Caco-2 (cell line): ENCODE data around the gene GJA3. TPM values are rescaled to one million over a fixed set of nuclear protein-coding genes. Genes with fewer than 3 reads are reported as not detected.
A peak's percentile ranks its signal among the peaks of the same experiment; 100 is the strongest.

Source experiments
- BruUV-seq: library from RNA; stranded (reverse); fragments of 400-500 nt; replicated peaks from 2 replicates; lab custom pipeline; 2021; lab: Mats Ljungman, UMichigan
- CTCF ChIA-PET: fragments of 300-600 bp; sonication (Branson Sonifier 250); formaldehyde crosslinking; loops from one replicate; lab custom pipeline; 2022; ENCODE audit warnings: antibody characterized with exemption; lab: Charles Lee
- POLR2A ChIA-PET: fragments of 300-600 bp; sonication (Branson Sonifier 250); formaldehyde crosslinking; loops from one replicate; lab custom pipeline; 2022; ENCODE audit warnings: antibody characterized with exemption; lab: Charles Lee
- DNase-seq, 2 experiments: peaks; one replicate each; pipeline versions ENCODE4 v3.0.0 to v3.0.0-alpha.2; 2020 to 2022
- H3K27me3 ChIP-seq: replicated peaks from 2 replicates; pipeline ENCODE4 v1.6.0; 2011; ENCODE audit warnings: low read length; ENCODE audit not compliant: control insufficient read depth, insufficient read depth
- H3K36me3 ChIP-seq: 2 replicates; pipeline ENCODE4 v1.5.1; 2011; ENCODE audit warnings: low read length; ENCODE audit not compliant: control insufficient read depth, insufficient read depth
- H3K4me1 ChIP-seq: fragments of 250-450 bp; sonication (Bioruptor Pico); 2 replicates; pipeline ENCODE4 v1.5.1; 2020; ENCODE audit warnings: mild to moderate bottlenecking
- H3K4me3 ChIP-seq: 2 replicates; pipeline ENCODE4 v1.5.1; 2011; ENCODE audit warnings: low read depth, mild to moderate bottlenecking, control low read depth, low read length
- H3K9me3 ChIP-seq: fragments of 250-450 bp; sonication (Bioruptor Pico); 2 replicates; pipeline ENCODE4 v1.5.1; 2020; ENCODE audit warnings: mild to moderate bottlenecking, moderate library complexity
- H3K27ac Mint-ChIP-seq: one replicate; pipeline ENCODE4 v1.8.0; 2022; ENCODE audit warnings: mixed read lengths; ENCODE audit not compliant: unreplicated experiment
- H3K27me3 Mint-ChIP-seq: one replicate; pipeline ENCODE4 v1.8.0; 2022; ENCODE audit warnings: mixed read lengths; ENCODE audit not compliant: insufficient read depth, unreplicated experiment
- H3K36me3 Mint-ChIP-seq: one replicate; pipeline ENCODE4 v1.8.0; 2022; ENCODE audit warnings: mild to moderate bottlenecking, mixed read lengths; ENCODE audit not compliant: insufficient read depth, unreplicated experiment
- H3K4me1 Mint-ChIP-seq: one replicate; pipeline ENCODE4 v1.8.0; 2022; ENCODE audit warnings: low read depth, mixed read lengths; ENCODE audit not compliant: unreplicated experiment
- H3K4me3 Mint-ChIP-seq: one replicate; pipeline ENCODE4 v1.8.0; 2022; ENCODE audit warnings: mild to moderate bottlenecking, moderate library complexity, mixed read lengths; ENCODE audit not compliant: unreplicated experiment
- H3K9me3 Mint-ChIP-seq: one replicate; pipeline ENCODE4 v1.8.0; 2022; ENCODE audit warnings: mixed read lengths; ENCODE audit not compliant: unreplicated experiment
- intact Hi-C: fragments of 100-400 bp; cut with micrococcal nuclease; formaldehyde crosslinking; loops from one replicate; pipeline ENCODE4 v1.10.0; 2022; ENCODE audit not compliant: unreplicated experiment
- total RNA-seq: library from RNA; stranded (reverse); gene quantifications from 2 replicates; pipeline ENCODE4 v1.2.3, GENCODE V29; 2022
- TF ChIP-seq, protein P1 (sequence below), 2 experiments: fragments of 200-600 bp in 1 of 2; IDR thresholded peaks; 1 replicate in 1 of 2; 2 replicates in 1 of 2; pipeline versions ENCODE4 v1.5.1 to v1.8.0; 2011 to 2022; ENCODE audit warnings: antibody characterized with exemption in 1 of 2, control low read depth in 1 of 2, inconsistent platforms in 1 of 2, low read depth in 1 of 2, low read length in 1 of 2, mild to moderate bottlenecking in 1 of 2, moderate library complexity in 1 of 2; ENCODE audit not compliant: insufficient read depth in 1 of 2, severe bottlenecking in 1 of 2, unreplicated experiment in 1 of 2

GJA3 gene
- total RNA-seq, 1 experiment from 2014 or later = 0.11 TPM

DNA sequence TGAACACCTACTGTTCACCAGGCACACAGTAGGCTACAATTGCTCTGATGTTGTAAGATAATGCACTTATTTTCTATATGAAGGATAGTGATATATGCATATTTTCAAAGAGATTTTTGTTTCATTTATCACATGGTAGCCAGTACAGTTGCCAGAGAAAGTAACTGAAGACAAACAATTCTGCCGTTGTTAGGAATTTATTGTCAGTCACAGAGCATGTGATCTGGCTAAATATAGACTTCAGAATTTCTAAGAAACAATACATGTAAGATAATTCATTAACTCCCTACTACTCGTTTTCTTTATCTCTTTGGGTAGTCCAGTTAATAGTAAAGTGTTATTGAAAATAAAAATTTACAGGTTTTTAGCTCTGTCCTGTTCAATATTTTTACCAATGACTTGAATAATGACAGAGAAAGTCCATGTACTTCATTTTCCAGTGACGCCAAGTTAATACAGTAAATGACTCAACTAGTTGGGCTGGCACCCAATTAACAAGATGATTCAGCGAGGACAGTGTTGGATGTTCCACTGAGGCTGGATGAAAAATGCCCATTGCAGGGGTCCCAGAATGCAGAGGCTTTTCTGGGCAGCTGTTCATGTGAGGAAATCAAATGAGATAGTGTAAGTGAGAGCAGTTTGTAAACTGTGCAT lies 35.6 kb downstream of the GJA3 start:
- Mint-ChIP-seq H3K36me3 (peaks cover 17% of the 10 kb centered on the region), H3K27me3 (peaks cover 3% of the 10 kb centered on the region), H3K27ac (no peak overlapping the region), H3K4me3 (no peak overlapping the region), H3K4me1 (peaks cover 6% of the 10 kb centered on the region), H3K9me3 (no peaks in the 10 kb centered on the region)
- peaks cover 8% of the 10 kb centered on the region for H3K4me1 ChIP-seq
- DNase-seq = peak in 1 of 2 experiments; percentile 1
- TF ChIP-seq, protein P1, sequence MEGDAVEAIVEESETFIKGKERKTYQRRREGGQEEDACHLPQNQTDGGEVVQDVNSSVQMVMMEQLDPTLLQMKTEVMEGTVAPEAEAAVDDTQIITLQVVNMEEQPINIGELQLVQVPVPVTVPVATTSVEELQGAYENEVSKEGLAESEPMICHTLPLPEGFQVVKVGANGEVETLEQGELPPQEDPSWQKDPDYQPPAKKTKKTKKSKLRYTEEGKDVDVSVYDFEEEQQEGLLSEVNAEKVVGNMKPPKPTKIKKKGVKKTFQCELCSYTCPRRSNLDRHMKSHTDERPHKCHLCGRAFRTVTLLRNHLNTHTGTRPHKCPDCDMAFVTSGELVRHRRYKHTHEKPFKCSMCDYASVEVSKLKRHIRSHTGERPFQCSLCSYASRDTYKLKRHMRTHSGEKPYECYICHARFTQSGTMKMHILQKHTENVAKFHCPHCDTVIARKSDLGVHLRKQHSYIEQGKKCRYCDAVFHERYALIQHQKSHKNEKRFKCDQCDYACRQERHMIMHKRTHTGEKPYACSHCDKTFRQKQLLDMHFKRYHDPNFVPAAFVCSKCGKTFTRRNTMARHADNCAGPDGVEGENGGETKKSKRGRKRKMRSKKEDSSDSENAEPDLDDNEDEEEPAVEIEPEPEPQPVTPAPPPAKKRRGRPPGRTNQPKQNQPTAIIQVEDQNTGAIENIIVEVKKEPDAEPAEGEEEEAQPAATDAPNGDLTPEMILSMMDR (IDR thresholded peaks at IDR 0.05; ENCODE audit: insufficient read depth in 1 of 2, low read depth in 1 of 2, low read length in 1 of 2, severe bottlenecking in 1 of 2, unreplicated experiment in 1 of 2) = no peak
- intact Hi-C loops = no loop called here
- no peaks in the 10 kb centered on the region for H3K27me3 ChIP-seq
- H3K36me3 ChIP-seq = no peaks in the 10 kb centered on the region
- H3K4me3 ChIP-seq = no peak overlapping the region
- no peaks in the 10 kb centered on the region for H3K9me3 ChIP-seq
- CTCF ChIA-PET = no interaction called here
- POLR2A ChIA-PET = no interaction called here
- BruUV-seq = no TSS peak

DNA sequence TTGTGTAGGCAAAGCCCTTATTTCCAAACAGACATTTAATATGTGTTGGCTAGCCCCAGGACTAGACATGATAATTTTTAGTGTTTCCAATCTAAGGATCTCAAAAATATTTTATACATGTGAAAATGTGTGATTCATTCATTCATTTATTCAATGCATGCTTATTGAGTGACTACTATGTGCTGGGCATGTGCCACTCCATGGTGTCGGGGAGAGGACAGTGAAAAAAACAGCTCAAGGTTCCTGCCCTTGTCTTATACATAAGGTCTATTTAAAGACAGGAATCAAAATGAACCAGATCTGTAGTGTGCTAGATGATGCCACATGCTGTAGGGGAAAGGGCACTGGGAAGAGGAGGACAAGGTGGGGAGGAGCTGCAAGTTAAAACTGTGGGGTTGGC lies 36.5 kb downstream of the GJA3 start:
- H3K4me1 ChIP-seq = peaks cover 18% of the 10 kb centered on the region
- intact Hi-C loops = no loop called here
- BruUV-seq = no TSS peak
- Mint-ChIP-seq H3K27ac (no peak overlapping the region), H3K4me1 (peaks cover 11% of the 10 kb centered on the region), H3K36me3 (peaks cover 25% of the 10 kb centered on the region), H3K4me3 (no peak overlapping the region), H3K9me3 (no peaks in the 10 kb centered on the region), H3K27me3 (peaks cover 3% of the 10 kb centered on the region)
- TF ChIP-seq, protein P1 (IDR thresholded peaks at IDR 0.05; ENCODE audit: insufficient read depth in 1 of 2, low read depth in 1 of 2, low read length in 1 of 2, severe bottlenecking in 1 of 2, unreplicated experiment in 1 of 2) = no peak
- POLR2A ChIA-PET = no interaction called here
- H3K36me3 ChIP-seq = no peaks in the 10 kb centered on the region
- no peak overlapping the region for H3K4me3 ChIP-seq
- peak in 1 of 2 experiments; percentile 6 for DNase-seq
- CTCF ChIA-PET = interaction anchor here (0.6 kb wide), 1 partner anchor 123 kb away, joined by 5 read pairs; no protein-coding TSS in a partner anchor
- H3K9me3 ChIP-seq = no peaks in the 10 kb centered on the region
- H3K27me3 ChIP-seq = no peaks in the 10 kb centered on the region

DNA sequence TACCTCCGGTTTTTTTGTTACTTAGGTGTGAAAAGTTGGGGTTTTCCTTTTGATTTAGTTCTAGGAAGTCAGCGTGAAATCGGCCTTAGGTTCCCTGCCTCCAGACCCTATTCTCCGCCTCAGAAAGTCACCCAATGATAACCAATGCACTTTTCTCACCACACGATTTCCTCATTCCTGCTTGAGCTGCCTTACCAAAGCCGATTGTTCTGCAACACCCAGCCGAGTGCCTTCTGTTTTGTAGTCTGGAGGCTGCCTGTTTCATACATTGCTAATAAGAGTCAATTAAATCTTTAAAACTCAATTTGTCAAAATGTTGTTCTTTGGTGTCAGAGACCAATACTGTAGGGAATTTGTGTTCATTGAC lies 39.7 kb downstream of the GJA3 start:
- H3K27ac Mint-ChIP-seq = peak overlapping the region; percentile 88
- no peaks in the 10 kb centered on the region for H3K27me3 ChIP-seq
- POLR2A ChIA-PET = no interaction called here
- CTCF ChIA-PET = interaction anchor here (0.7 to 1.6 kb wide), 4 partner anchors 10 to 137 kb away, joined by 3 to 4 read pairs (median 4); partner anchors contain the start of gene GJA3
- H3K9me3 Mint-ChIP-seq = no peaks in the 10 kb centered on the region
- BruUV-seq = no TSS peak
- H3K9me3 ChIP-seq = no peaks in the 10 kb centered on the region
- peak overlapping the region; percentile 38 for H3K4me3 ChIP-seq
- peaks cover 15% of the 10 kb centered on the region for H3K4me1 Mint-ChIP-seq
- peaks cover 30% of the 10 kb centered on the region for H3K36me3 Mint-ChIP-seq
- peaks cover 3% of the 10 kb centered on the region for H3K27me3 Mint-ChIP-seq
- no peaks in the 10 kb centered on the region for H3K36me3 ChIP-seq
- peaks cover 19% of the 10 kb centered on the region for H3K4me1 ChIP-seq
- intact Hi-C loops = no loop called here
- TF ChIP-seq, protein P1 (IDR thresholded peaks at IDR 0.05; ENCODE audit: insufficient read depth in 1 of 2, low read depth in 1 of 2, low read length in 1 of 2, severe bottlenecking in 1 of 2, unreplicated experiment in 1 of 2) = no peak
- H3K4me3 Mint-ChIP-seq = peak overlapping the region; percentile 90
- peak; percentile 51 to 57 for DNase-seq
